SK-N-SH treated with all-trans-retinoic acid at 6 μM for 48 hours (cell line): ENCODE results near the gene CCDC57.

Experiments used
- ATAC-seq: fragments of 200-7000 bp; cut with Tn5 transposase; 3 replicates; pipeline ENCODE4 v1.9.1; 2020; ENCODE audit warnings: mild to moderate bottlenecking, moderate library complexity
- ARNTL ChIP-seq: fragments of 450-650 bp; formaldehyde crosslinking; IDR thresholded peaks from 2 replicates; pipeline ENCODE4 v1.5.0; 2020; ENCODE audit warnings: low read depth, mild to moderate bottlenecking, moderate library complexity, borderline replicate concordance
- BACH2 ChIP-seq: fragments of 250-450 bp; sonication (Bioruptor Pico); IDR thresholded peaks from 2 replicates; pipeline ENCODE4 v1.9.0; 2021; ENCODE audit warnings: mild to moderate bottlenecking, borderline replicate concordance
- CSDC2 ChIP-seq: fragments of 250-450 bp; sonication (Bioruptor Pico); IDR thresholded peaks from 2 replicates; pipeline ENCODE4 v1.5.0; 2020; ENCODE audit warnings: mild to moderate bottlenecking, moderate library complexity
- ESRRG ChIP-seq: fragments of 250-450 bp; sonication (Bioruptor Pico); IDR thresholded peaks from 2 replicates; pipeline ENCODE4 v1.6.1; 2021; ENCODE audit warnings: mild to moderate bottlenecking
- GLIS3 ChIP-seq: fragments of 250-450 bp; sonication (Bioruptor Pico); IDR thresholded peaks from 2 replicates; pipeline ENCODE4 v1.5.0; 2020; ENCODE audit warnings: mild to moderate bottlenecking, moderate library complexity
- ISL1 ChIP-seq: fragments of 250-450 bp; sonication (Bioruptor Pico); IDR thresholded peaks from 2 replicates; pipeline ENCODE4 v2.1.2; 2022; ENCODE audit warnings: mild to moderate bottlenecking, moderate library complexity
- OSR1 ChIP-seq: fragments of 250-450 bp; sonication (Bioruptor Pico); IDR thresholded peaks from 2 replicates; pipeline ENCODE4 v1.8.0; 2022; ENCODE audit warnings: moderate library complexity, mild to moderate bottlenecking, inconsistent platforms
- RARB ChIP-seq: fragments of 250-450 bp; sonication (Bioruptor Pico); IDR thresholded peaks from 2 replicates; pipeline ENCODE4 v1.8.0; 2021; ENCODE audit warnings: mild to moderate bottlenecking, moderate library complexity
- SNAI2 ChIP-seq: fragments of 250-450 bp; sonication (Bioruptor Pico); IDR thresholded peaks from 2 replicates; pipeline ENCODE4 v1.5.0; 2020; ENCODE audit warnings: mild to moderate bottlenecking, moderate library complexity
- TOX ChIP-seq: fragments of 250-450 bp; sonication (Bioruptor Pico); IDR thresholded peaks from 2 replicates; pipeline ENCODE4 v1.8.0; 2021; ENCODE audit warnings: mild to moderate bottlenecking, moderate library complexity, borderline replicate concordance
- ZC3H10 ChIP-seq: fragments of 250-450 bp; sonication (Bioruptor Pico); IDR thresholded peaks from 2 replicates; pipeline ENCODE4 v1.5.1; 2021; ENCODE audit warnings: mild to moderate bottlenecking, moderate library complexity
- ZFP3 ChIP-seq: fragments of 250-450 bp; sonication (Bioruptor Pico); IDR thresholded peaks from 2 replicates; pipeline ENCODE4 v1.5.0; 2020; ENCODE audit warnings: mild to moderate bottlenecking, moderate library complexity
- ZFP30 ChIP-seq: fragments of 450-650 bp; formaldehyde crosslinking; IDR thresholded peaks from 2 replicates; pipeline ENCODE4 v1.5.0; 2022; ENCODE audit warnings: mild to moderate bottlenecking, moderate library complexity
- ZNF70 ChIP-seq: fragments of 450-650 bp; formaldehyde crosslinking; IDR thresholded peaks from 2 replicates; pipeline ENCODE4 v1.5.0; 2020; ENCODE audit warnings: mild to moderate bottlenecking, moderate library complexity
- ZNF8 ChIP-seq: fragments of 450-650 bp; formaldehyde crosslinking; IDR thresholded peaks from 2 replicates; pipeline ENCODE4 v1.5.0; 2020; ENCODE audit warnings: mild to moderate bottlenecking, moderate library complexity
- TF ChIP-seq, protein P1 (sequence below): fragments of 250-450 bp; sonication (Bioruptor Pico); IDR thresholded peaks from 2 replicates; pipeline ENCODE4 v1.5.1; 2020; ENCODE audit warnings: low read depth, mild to moderate bottlenecking, moderate library complexity
- TF ChIP-seq, protein P2 (sequence below): fragments of 250-450 bp; sonication (Bioruptor Pico); IDR thresholded peaks from 2 replicates; pipeline ENCODE4 v1.8.0; 2021; ENCODE audit warnings: low read depth, mild to moderate bottlenecking, moderate library complexity, borderline replicate concordance
- TF ChIP-seq, protein P3 (sequence below): fragments of 250-450 bp; sonication (Bioruptor Pico); IDR thresholded peaks from 2 replicates; pipeline ENCODE4 v1.5.1; 2021; ENCODE audit warnings: mild to moderate bottlenecking, moderate library complexity
- TF ChIP-seq, protein P4 (sequence below): fragments of 250-450 bp; sonication (Bioruptor Pico); IDR thresholded peaks from 2 replicates; pipeline ENCODE4 v1.5.0; 2020; ENCODE audit warnings: mild to moderate bottlenecking, moderate library complexity
- TF ChIP-seq, protein P5 (sequence below): fragments of 250-450 bp; sonication (Bioruptor Pico); IDR thresholded peaks from 2 replicates; pipeline ENCODE4 v1.8.0; 2020; ENCODE audit warnings: mild to moderate bottlenecking, moderate library complexity, borderline replicate concordance

Gene CCDC57

DNA sequence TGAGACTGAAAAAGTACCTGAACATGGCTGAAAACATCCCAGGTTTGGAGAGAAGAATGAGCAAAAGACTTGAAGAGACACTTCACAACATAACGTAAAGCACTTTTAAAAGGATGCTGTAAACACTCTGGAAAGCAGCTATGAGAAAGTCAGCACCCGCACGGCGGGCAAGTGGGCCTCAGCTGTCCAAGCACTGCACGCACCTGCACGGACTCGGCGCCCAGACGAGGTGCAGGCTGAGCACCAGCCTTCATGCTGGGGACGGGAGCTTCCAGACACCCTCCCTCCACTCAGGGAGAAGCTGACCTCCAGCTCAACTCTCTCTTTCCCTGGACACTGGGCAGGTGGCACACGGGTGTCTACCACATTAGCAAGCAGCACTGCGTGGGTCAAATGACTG lies 13.1 kb downstream of the CCDC57 start:
- TF ChIP-seq, protein P1, sequence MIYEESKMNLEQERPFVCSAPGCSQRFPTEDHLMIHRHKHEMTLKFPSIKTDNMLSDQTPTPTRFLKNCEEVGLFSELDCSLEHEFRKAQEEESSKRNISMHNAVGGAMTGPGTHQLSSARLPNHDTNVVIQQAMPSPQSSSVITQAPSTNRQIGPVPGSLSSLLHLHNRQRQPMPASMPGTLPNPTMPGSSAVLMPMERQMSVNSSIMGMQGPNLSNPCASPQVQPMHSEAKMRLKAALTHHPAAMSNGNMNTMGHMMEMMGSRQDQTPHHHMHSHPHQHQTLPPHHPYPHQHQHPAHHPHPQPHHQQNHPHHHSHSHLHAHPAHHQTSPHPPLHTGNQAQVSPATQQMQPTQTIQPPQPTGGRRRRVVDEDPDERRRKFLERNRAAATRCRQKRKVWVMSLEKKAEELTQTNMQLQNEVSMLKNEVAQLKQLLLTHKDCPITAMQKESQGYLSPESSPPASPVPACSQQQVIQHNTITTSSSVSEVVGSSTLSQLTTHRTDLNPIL (CRISPR knock-in tag) = no peak
- TF ChIP-seq, protein P2, sequence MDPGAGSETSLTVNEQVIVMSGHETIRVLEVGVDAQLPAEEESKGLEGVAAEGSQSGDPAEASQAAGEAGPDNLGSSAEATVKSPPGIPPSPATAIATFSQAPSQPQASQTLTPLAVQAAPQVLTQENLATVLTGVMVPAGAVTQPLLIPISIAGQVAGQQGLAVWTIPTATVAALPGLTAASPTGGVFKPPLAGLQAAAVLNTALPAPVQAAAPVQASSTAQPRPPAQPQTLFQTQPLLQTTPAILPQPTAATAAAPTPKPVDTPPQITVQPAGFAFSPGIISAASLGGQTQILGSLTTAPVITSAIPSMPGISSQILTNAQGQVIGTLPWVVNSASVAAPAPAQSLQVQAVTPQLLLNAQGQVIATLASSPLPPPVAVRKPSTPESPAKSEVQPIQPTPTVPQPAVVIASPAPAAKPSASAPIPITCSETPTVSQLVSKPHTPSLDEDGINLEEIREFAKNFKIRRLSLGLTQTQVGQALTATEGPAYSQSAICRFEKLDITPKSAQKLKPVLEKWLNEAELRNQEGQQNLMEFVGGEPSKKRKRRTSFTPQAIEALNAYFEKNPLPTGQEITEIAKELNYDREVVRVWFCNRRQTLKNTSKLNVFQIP (CRISPR knock-in tag) = no peak
- TF ChIP-seq ISL1 (CRISPR knock-in tag) (no peak), ZNF70 (CRISPR knock-in tag) (no peak), CSDC2 (CRISPR knock-in tag) (no peak), TOX (CRISPR knock-in tag) (no peak), ZNF8 (CRISPR knock-in tag) (no peak), RARB (CRISPR knock-in tag) (no peak), ZFP3 (CRISPR knock-in tag) (no peak), SNAI2 (CRISPR knock-in tag) (no peak), GLIS3 (CRISPR knock-in tag) (no peak), ESRRG (CRISPR knock-in tag) (no peak), ZC3H10 (no peak), ZFP30 (CRISPR knock-in tag) (no peak), OSR1 (no peak), BACH2 (CRISPR knock-in tag) (no peak)
- TF ChIP-seq, protein P3, sequence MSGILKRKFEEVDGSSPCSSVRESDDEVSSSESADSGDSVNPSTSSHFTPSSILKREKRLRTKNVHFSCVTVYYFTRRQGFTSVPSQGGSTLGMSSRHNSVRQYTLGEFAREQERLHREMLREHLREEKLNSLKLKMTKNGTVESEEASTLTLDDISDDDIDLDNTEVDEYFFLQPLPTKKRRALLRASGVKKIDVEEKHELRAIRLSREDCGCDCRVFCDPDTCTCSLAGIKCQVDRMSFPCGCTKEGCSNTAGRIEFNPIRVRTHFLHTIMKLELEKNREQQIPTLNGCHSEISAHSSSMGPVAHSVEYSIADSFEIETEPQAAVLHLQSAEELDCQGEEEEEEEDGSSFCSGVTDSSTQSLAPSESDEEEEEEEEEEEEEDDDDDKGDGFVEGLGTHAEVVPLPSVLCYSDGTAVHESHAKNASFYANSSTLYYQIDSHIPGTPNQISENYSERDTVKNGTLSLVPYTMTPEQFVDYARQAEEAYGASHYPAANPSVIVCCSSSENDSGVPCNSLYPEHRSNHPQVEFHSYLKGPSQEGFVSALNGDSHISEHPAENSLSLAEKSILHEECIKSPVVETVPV (CRISPR knock-in tag) = no peak
- TF ChIP-seq, protein P4, sequence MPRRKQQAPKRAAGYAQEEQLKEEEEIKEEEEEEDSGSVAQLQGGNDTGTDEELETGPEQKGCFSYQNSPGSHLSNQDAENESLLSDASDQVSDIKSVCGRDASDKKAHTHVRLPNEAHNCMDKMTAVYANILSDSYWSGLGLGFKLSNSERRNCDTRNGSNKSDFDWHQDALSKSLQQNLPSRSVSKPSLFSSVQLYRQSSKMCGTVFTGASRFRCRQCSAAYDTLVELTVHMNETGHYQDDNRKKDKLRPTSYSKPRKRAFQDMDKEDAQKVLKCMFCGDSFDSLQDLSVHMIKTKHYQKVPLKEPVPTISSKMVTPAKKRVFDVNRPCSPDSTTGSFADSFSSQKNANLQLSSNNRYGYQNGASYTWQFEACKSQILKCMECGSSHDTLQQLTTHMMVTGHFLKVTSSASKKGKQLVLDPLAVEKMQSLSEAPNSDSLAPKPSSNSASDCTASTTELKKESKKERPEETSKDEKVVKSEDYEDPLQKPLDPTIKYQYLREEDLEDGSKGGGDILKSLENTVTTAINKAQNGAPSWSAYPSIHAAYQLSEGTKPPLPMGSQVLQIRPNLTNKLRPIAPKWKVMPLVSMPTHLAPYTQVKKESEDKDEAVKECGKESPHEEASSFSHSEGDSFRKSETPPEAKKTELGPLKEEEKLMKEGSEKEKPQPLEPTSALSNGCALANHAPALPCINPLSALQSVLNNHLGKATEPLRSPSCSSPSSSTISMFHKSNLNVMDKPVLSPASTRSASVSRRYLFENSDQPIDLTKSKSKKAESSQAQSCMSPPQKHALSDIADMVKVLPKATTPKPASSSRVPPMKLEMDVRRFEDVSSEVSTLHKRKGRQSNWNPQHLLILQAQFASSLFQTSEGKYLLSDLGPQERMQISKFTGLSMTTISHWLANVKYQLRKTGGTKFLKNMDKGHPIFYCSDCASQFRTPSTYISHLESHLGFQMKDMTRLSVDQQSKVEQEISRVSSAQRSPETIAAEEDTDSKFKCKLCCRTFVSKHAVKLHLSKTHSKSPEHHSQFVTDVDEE = no peak
- TF ChIP-seq, protein P5, sequence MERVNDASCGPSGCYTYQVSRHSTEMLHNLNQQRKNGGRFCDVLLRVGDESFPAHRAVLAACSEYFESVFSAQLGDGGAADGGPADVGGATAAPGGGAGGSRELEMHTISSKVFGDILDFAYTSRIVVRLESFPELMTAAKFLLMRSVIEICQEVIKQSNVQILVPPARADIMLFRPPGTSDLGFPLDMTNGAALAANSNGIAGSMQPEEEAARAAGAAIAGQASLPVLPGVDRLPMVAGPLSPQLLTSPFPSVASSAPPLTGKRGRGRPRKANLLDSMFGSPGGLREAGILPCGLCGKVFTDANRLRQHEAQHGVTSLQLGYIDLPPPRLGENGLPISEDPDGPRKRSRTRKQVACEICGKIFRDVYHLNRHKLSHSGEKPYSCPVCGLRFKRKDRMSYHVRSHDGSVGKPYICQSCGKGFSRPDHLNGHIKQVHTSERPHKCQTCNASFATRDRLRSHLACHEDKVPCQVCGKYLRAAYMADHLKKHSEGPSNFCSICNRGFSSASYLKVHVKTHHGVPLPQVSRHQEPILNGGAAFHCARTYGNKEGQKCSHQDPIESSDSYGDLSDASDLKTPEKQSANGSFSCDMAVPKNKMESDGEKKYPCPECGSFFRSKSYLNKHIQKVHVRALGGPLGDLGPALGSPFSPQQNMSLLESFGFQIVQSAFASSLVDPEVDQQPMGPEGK (CRISPR knock-in tag) = no peak
- ATAC-seq = no peak

DNA sequence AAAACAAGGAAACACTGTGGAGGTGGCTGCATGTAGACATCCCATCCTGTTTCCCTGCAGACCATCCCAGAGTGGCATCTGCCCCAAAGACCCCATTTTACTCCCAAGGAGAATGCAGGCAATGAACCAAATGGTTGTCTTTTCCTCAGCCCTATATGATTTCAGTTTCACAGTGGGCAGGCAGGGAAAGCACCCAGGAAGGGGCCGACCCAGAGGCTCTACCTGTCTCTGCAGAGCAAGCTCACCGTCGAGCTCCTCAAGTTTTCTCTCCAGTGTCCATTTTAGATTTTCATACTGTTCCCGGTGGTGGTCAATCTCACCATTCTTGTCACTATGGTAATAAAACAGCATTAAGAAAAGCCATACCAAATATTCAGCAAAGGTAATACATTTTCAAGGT lies 14.6 kb downstream of the CCDC57 start:
- no peak for ATAC-seq
- no peak for TF ChIP-seq CSDC2 (CRISPR knock-in tag)

DNA sequence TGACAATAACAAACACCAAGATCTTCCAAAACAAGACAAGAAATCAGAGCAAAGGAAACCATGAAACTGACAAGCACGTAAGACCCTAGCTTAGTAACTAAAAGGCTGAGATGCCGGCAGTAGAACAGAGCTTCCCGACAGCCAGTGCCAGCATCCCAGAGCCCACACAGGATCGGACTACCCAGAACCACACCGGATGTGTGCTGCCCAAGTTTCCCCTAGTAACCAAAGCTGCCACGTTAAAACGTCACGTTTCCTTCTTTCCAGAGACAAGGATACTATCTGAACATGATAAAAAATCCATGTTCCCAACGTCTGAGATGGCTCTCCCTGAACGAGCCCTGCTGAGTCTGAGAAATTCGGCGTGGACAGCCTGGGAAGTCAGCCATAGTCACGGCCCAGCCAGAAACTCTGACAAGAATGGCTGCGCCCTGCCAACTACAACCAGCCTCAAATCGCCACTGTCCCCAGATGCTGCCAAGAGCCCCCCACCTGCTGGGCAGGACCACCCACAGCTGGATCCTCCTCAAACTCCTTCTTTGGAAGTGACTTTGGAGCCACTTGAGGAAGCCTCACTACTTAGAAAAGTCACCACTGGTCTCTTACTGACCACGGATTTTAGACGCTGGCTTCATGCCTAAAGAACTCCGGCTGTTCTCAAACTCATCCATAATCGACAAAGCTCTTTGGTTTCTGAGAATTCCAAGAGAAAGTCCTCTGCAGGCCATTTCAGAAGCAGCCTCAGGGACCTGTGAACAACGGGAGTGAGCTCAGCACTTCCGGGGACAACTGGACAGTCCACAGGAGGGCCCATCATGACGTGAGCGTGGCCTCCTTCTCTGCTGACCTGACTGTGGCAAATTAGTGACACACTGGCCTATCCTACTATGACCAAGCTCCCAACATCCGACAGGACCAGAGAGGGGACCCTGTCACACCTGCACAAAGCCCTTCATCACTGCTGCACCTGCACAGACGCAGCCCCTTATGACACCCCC lies 16.7 kb downstream of the CCDC57 start:
- no peak for TF ChIP-seq OSR1
- TF ChIP-seq TOX (CRISPR knock-in tag) = no peak
- TF ChIP-seq CSDC2 (CRISPR knock-in tag) = no peak
- no peak for TF ChIP-seq ARNTL (CRISPR knock-in tag)
- TF ChIP-seq, all 23 proteins: peak for 0
- no peak for ATAC-seq
